K562 (cell line): ENCODE results near the gene STOM. TPM values are rescaled to one million over a fixed set of nuclear protein-coding genes. Genes with fewer than 3 reads are reported as not detected.
A peak's percentile ranks its signal among the peaks of the same experiment; 100 is the strongest.

Experiments
- ATAC-seq: fragments of 200-7000 bp; cut with Tn5 transposase; 3 replicates; pipeline ENCODE4 v1.9.1; 2020; ENCODE audit warnings: moderate library complexity
- BruUV-seq: library from RNA; stranded (reverse); fragments of 400-500 nt; replicated peaks from 2 replicates; lab custom pipeline; 2021; lab: Mats Ljungman, UMichigan
- CTCF ChIA-PET: fragments of 300-600 bp; formaldehyde crosslinking; extraction: SDS; loops from one replicate; lab custom pipeline; 2021; ENCODE audit warnings: low intra/inter-chr PET ratio; lab: Yijun Ruan, JAX
- POLR2A ChIA-PET: fragments of 300-600, 350-650 bp; sonication (Branson Sonifier 250); formaldehyde crosslinking; extraction: SDS; loops from one replicate; lab custom pipeline; 2021; ENCODE audit warnings: antibody characterized with exemption, inconsistent platforms; lab: Yijun Ruan, JAX
- DNase-seq, 4 experiments: peaks; one replicate each; pipeline versions ENCODE4 v3.0.0 to v3.0.0-alpha.2; 2011 to 2018; ENCODE audit warnings: low spot score in 3 of 4, mixed read lengths in 3 of 4; ENCODE audit errors: extremely low read depth in 1 of 4
- FAIRE-seq: peaks from 2 replicates; lab custom pipeline; 2011; peaks lifted over from hg19 to GRCh38; lab: Jason Lieb, UNC
- H2AFZ ChIP-seq: 2 replicates; pipeline ENCODE4 v1.6.0; 2011; ENCODE audit warnings: low read depth, low read length, control low read depth, inconsistent platforms
- H3K27ac ChIP-seq: fragments of 200-600 bp; 3 replicates; pipeline ENCODE4 v1.8.0; 2011; ENCODE audit warnings: low read depth, mild to moderate bottlenecking, control low read depth, inconsistent platforms, low read length, moderate library complexity, mixed read lengths; ENCODE audit errors: extremely low read depth
- H3K27me3 ChIP-seq, 2 experiments: fragments of 300-600 bp in 1 of 2; 2 replicates in 1 of 2; 3 replicates in 1 of 2; pipeline versions ENCODE4 v1.6.0 to v1.8.0; 2011; ENCODE audit warnings: inconsistent platforms in 2 of 2, low read length in 2 of 2, mild to moderate bottlenecking in 1 of 2, mixed read lengths in 1 of 2, moderate library complexity in 1 of 2; ENCODE audit not compliant: control insufficient read depth in 2 of 2, insufficient read depth in 2 of 2
- H3K36me3 ChIP-seq: fragments of 300-600 bp; 3 replicates; pipeline ENCODE4 v1.8.0; 2011; ENCODE audit warnings: mild to moderate bottlenecking, low read length, inconsistent platforms; ENCODE audit not compliant: control insufficient read depth, insufficient read depth
- H3K4me1 ChIP-seq, 2 experiments: fragments of 200-600 bp in 1 of 2; replicated peaks in 1 of 2; 2 replicates in 1 of 2; 3 replicates in 1 of 2; pipeline versions ENCODE4 v1.5.1 to v1.8.0; 2011; ENCODE audit warnings: inconsistent platforms in 2 of 2, low read length in 2 of 2, mild to moderate bottlenecking in 1 of 2, mixed read lengths in 1 of 2, moderate library complexity in 1 of 2; ENCODE audit not compliant: control insufficient read depth in 2 of 2, insufficient read depth in 2 of 2
- H3K4me2 ChIP-seq: 2 replicates; pipeline ENCODE4 v1.6.1; 2011; ENCODE audit warnings: low read length, control low read depth, inconsistent platforms, mixed read lengths; ENCODE audit not compliant: insufficient read depth
- H3K4me3 ChIP-seq: fragments of 200-600 bp; sonication (generic), shearing (Covaris generic); 2 replicates; pipeline ENCODE4 v1.5.1; 2016; ENCODE audit warnings: control low read depth, inconsistent platforms
- H3K79me2 ChIP-seq: fragments of 200-600 bp; 3 replicates; pipeline ENCODE4 v1.8.0; 2011; ENCODE audit warnings: low read length, inconsistent platforms; ENCODE audit not compliant: control insufficient read depth, insufficient read depth
- H3K9ac ChIP-seq, 2 experiments: 2 replicates each; pipeline versions ENCODE4 v1.6.0 to v1.6.1; 2011; ENCODE audit warnings: low read depth in 2 of 2, low read length in 2 of 2, control low read depth in 1 of 2, inconsistent platforms in 1 of 2, mild to moderate bottlenecking in 1 of 2, mixed read lengths in 1 of 2; ENCODE audit not compliant: insufficient read depth in 1 of 2
- H3K9me1 ChIP-seq: one replicate; pipeline ENCODE4 v1.6.0; 2011; ENCODE audit warnings: inconsistent platforms, mild to moderate bottlenecking, low read length, moderate library complexity; ENCODE audit not compliant: control insufficient read depth, insufficient read depth
- H3K9me3 ChIP-seq: replicated peaks from 2 replicates; pipeline ENCODE4 v1.5.1; 2011; ENCODE audit warnings: low read depth, low read length, inconsistent platforms; ENCODE audit not compliant: control insufficient read depth, insufficient read depth
- H4K20me1 ChIP-seq: replicated peaks from 2 replicates; pipeline ENCODE4 v1.6.1; 2011; ENCODE audit warnings: low read length, inconsistent platforms, mixed read lengths; ENCODE audit not compliant: control insufficient read depth, insufficient read depth
- ARHGAP35 ChIP-seq: fragments of 450-650 bp; IDR thresholded peaks from 2 replicates; pipeline ENCODE4 v1.6.1; 2018; ENCODE audit not compliant: partially characterized antibody
- CEBPB ChIP-seq: fragments of 450-650 bp; IDR thresholded peaks from 2 replicates; pipeline ENCODE4 v1.6.1; 2016; ENCODE audit warnings: missing genetic modification characterization, missing compliant biosample characterization
- CEBPG ChIP-seq, 3 experiments: fragments of 200-800 bp in 1 of 3; sonication (Bioruptor generic) in 1 of 3; sonication (generic) in 1 of 3; formaldehyde crosslinking in 1 of 3; IDR thresholded peaks in 2 of 3; conservative IDR thresholded peaks in 1 of 3; 2 replicates each; pipeline versions ENCODE4 v1.6.1 to v1.8.0; 2016 to 2022; ENCODE audit warnings: missing compliant biosample characterization in 2 of 3, missing genetic modification characterization in 2 of 3, mild to moderate bottlenecking in 1 of 3, missing genetic modification reagents in 1 of 3
- HLTF ChIP-seq: fragments of 450-650 bp; IDR thresholded peaks from 2 replicates; pipeline ENCODE4 v1.6.1; 2016
- NFATC3 ChIP-seq: fragments of 450-650 bp; IDR thresholded peaks from 2 replicates; pipeline ENCODE4 v1.6.1; 2017; ENCODE audit warnings: mild to moderate bottlenecking
- SPI1 ChIP-seq: IDR thresholded peaks from 2 replicates; pipeline ENCODE4 v1.6.1; 2011; ENCODE audit warnings: low read depth, low read length, control low read depth, borderline replicate concordance
- ZNF408 ChIP-seq: fragments of 250-450 bp; sonication (Bioruptor Pico); IDR thresholded peaks from 2 replicates; pipeline ENCODE4 v1.4.0; 2020; ENCODE audit warnings: low read depth, mild to moderate bottlenecking, moderate library complexity
- WGBS: fragments of 100-300 bp; shearing (Covaris generic); methylation state at CpG from one replicate; pipeline ENCODE4 v1.1.6; 2016; ENCODE audit warnings: low coverage, mixed read lengths; ENCODE audit not compliant: insufficient coverage; ENCODE audit errors: missing lambda C conversion rate; 5-methylcytosine and 5-hydroxymethylcytosine counted together
- in situ Hi-C: fragments of 300-500 bp; cut with MboI; formaldehyde crosslinking; loops from 4 replicates; pipeline ENCODE4 v1.15.0; 2018; ENCODE audit warnings: inconsistent platforms, mixed read lengths
- intact Hi-C: fragments of 100-400 bp; cut with micrococcal nuclease; formaldehyde crosslinking; loops from 2 replicates; pipeline ENCODE4 v1.14.2; 2022
- polyA plus RNA-seq, 8 experiments: library from polyadenylated mRNA; depleted of rRNA in 4 of 8; stranded (reverse) in 5 of 8; unstranded in 3 of 8; fragments of >200 nt; fragmentation: Nextera tagmentation in 2 of 8; fragmentation: Illumina TruSeq in 1 of 8; extraction: Ambion mirVana in 2 of 8; extraction: Trizol in 1 of 8; gene quantifications; 2 replicates each; pipeline versions ENCODE4 v1.2.1 to v1.2.3, GENCODE V29; 2011 to 2014; ENCODE audit warnings: inconsistent platforms in 1 of 8, missing spikeins in 1 of 8
- total RNA-seq, 7 experiments: library from RNA; depleted of rRNA in 6 of 7; stranded (reverse); fragments of >200 nt in 6 of 7; fragmentation: Illumina TruSeq in 2 of 7; extraction: Trizol in 2 of 7; gene quantifications; 2 replicates each; pipeline versions ENCODE4 v1.2.1 to v1.2.3, GENCODE V29; 2011 to 2021; ENCODE audit warnings: low replicate concordance in 1 of 7
- TF ChIP-seq, protein P1 (sequence below), 2 experiments: fragments of 450-650 bp in 1 of 2; sonication (generic) in 1 of 2; formaldehyde crosslinking in 1 of 2; IDR thresholded peaks in 1 of 2; conservative IDR thresholded peaks in 1 of 2; 2 replicates each; pipeline versions ENCODE4 v1.6.1 to v1.8.1; 2016 to 2023; ENCODE audit warnings: mild to moderate bottlenecking in 2 of 2, moderate library complexity in 2 of 2, inconsistent platforms in 1 of 2, missing genetic modification reagents in 1 of 2

The STOM gene
- total and polyA plus RNA-seq, 9 of the 15 experiments (the other 6 are each of a cell fraction or from before 2014, with no cell fraction given) = 23.2 to 140 (median 43.9) TPM

DNA sequence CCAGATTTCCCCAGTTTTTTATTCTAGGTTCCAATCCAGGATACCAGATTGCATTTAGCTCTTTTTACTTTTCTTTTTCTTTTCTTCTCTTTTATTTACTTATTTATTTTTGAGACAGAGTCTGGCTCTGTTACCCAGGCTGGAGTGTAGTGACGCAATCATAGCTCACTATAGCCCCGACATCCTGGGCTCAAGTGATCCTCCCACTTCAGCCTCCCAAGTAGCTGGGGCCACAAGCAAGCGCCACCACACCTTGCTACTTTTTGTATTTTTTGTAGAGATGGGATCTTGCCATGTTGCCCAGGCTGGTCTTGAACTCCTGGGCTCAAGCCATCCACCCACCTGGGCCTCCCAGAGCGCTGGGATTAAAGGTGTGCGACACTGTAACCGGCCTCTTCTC is 53.7 kb downstream of the STOM start:
- intact Hi-C loops (no loop called here), in situ Hi-C loops (loop anchor here (5.0 kb wide), 2 partner anchors 81 to 99 kb away; no protein-coding TSS in a partner anchor)
- Histone ChIP-seq H4K20me1 (no peaks in the 10 kb centered on the region), H3K4me1 (peaks cover 0 to 13% of the 10 kb centered on the region in 2 experiments; a peak in 2 of 5 replicates), H3K4me3 (no peak overlapping the region), H3K4me2 (no peak overlapping the region), H3K9me3 (no peaks in the 10 kb centered on the region), H3K9me1 (no peaks in the 10 kb centered on the region), H2AFZ (no peak overlapping the region), H3K79me2 (no peaks in the 10 kb centered on the region), H3K36me3 (no peaks in the 10 kb centered on the region), H3K27me3 (no peaks in the 10 kb centered on the region), H3K27ac (no peak overlapping the region), H3K9ac (no peak overlapping the region)
- no peak for TF ChIP-seq HLTF
- TF ChIP-seq, protein P1, sequence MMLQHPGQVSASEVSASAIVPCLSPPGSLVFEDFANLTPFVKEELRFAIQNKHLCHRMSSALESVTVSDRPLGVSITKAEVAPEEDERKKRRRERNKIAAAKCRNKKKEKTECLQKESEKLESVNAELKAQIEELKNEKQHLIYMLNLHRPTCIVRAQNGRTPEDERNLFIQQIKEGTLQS (IDR thresholded peaks at IDR 0.05) = peak; percentile 29; the same call in 1 of the 2 replicates
- TF ChIP-seq, protein P1 (CRISPR knock-in tag; conservative IDR thresholded peaks at IDR 0.05) = no peak
- TF ChIP-seq SPI1 = no peak
- no peak for TF ChIP-seq CEBPG (CRISPR knock-in tag; IDR thresholded peaks at IDR 0.05)
- 0 out of 4 replicates have a peak, but pooled peaks of 1 of the 2 experiments have one; percentile 41 for TF ChIP-seq CEBPG (tag; conservative IDR thresholded peaks at IDR 0.05 in 1 of 2, IDR thresholded peaks at IDR 0.05 in 1 of 2)
- TF ChIP-seq NFATC3 = no peak
- no peak for TF ChIP-seq ZNF408 (CRISPR knock-in tag)
- no peak for TF ChIP-seq ARHGAP35
- peak; percentile 66 for TF ChIP-seq CEBPB
- WGBS = 85% methylated on average over 5 of the region's 6 CpGs
- DNase-seq = no peak
- FAIRE-seq = no peak
- ChIA-PET POLR2A (interaction anchor here (1.2 kb wide), 1 partner anchor 30 kb away, joined by 3 read pairs; no protein-coding TSS in a partner anchor), CTCF (interaction anchor here (0.9 kb wide), 1 partner anchor 83 kb away, joined by 4 read pairs; no protein-coding TSS in a partner anchor)
- ATAC-seq = no peak
- no TSS peak for BruUV-seq
